Measurements from ENCODE around the gene ATP6V0E1.

The ATP6V0E1 gene

DNA sequence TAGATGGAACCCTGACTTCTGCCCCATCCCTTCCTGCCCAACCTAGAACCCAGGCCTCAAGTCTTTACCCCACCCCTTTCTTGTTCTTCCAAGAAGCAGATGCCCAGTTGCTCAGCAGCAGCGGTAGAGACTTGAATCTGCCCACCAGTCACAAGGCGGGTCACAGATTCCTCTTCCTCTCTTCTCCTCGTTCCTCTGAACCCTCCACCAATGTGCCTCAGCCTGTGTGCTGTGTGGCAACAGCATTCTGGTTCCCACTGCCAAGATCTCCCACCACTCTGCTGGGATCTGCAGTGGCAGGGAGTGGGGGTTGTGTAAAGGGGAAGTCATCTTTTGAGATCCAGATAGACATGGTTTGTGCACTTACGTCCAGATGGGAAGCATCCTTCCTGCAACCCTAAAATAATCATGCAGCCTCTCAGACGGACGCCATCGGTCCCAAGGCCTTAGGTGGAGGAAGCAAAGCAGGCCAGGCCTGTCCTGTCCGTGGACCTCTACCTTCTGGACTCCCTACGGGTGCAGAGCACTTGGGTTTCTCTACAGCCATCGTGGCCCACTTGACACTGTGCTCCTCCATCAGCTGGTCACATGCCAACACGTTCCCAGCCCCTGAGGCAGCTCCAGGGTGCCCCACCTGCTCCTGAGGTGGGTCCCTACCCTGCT, 32.1 kb upstream of the ATP6V0E1 start:
- Mint-ChIP-seq H3K27ac (peak overlapping the region in 2 of 3 experiments; percentile 53 to 68), H3K27me3 (ENCODE audit: low read depth) (no peaks in the 10 kb centered on the region), H3K9me3 (no peaks in the 10 kb centered on the region), H3K4me3 (peak overlapping the region in 2 of 3 experiments; percentile 26 to 61), H3K4me1 (peaks cover 43% of the 10 kb centered on the region), H3K36me3 (ENCODE audit: low read depth) (peaks cover 9% of the 10 kb centered on the region)
- TF ChIP-seq, protein P1, sequence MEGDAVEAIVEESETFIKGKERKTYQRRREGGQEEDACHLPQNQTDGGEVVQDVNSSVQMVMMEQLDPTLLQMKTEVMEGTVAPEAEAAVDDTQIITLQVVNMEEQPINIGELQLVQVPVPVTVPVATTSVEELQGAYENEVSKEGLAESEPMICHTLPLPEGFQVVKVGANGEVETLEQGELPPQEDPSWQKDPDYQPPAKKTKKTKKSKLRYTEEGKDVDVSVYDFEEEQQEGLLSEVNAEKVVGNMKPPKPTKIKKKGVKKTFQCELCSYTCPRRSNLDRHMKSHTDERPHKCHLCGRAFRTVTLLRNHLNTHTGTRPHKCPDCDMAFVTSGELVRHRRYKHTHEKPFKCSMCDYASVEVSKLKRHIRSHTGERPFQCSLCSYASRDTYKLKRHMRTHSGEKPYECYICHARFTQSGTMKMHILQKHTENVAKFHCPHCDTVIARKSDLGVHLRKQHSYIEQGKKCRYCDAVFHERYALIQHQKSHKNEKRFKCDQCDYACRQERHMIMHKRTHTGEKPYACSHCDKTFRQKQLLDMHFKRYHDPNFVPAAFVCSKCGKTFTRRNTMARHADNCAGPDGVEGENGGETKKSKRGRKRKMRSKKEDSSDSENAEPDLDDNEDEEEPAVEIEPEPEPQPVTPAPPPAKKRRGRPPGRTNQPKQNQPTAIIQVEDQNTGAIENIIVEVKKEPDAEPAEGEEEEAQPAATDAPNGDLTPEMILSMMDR (IDR thresholded peaks at IDR 0.05; ENCODE audit: unreplicated experiment in 3 of 3), result no peak

DNA sequence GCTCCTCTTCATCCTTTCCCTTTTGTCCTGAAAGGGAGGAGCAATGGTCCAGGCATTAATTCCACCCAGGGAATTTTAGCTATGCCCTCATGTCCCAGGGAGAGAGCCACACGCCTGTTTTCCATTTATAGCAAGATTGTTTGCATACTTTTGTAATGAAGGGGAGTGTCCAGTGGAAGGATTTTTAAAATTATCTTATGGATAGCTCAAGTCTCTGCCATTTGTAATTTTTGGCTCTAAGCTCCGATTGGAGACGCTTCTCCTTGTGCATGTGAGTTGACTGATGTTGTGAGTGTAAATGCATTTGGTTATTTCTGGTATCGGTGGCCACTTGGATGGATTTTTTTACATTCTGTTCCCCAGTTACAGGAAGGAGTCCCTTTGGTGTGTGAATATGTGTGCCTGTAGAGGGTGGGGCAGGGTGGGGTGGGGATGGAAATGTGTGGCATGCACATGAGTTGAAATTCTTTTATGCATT, 31.5 kb upstream of the ATP6V0E1 start:
- no peaks in the 10 kb centered on the region for H3K27me3 Mint-ChIP-seq (ENCODE audit: low read depth)
- no peaks in the 10 kb centered on the region for H3K9me3 Mint-ChIP-seq
- peak overlapping the region; percentile 45 to 68 (median 53) for H3K27ac Mint-ChIP-seq
- TF ChIP-seq, protein P1 (IDR thresholded peaks at IDR 0.05; ENCODE audit: unreplicated experiment in 3 of 3), result no peak
- H3K36me3 Mint-ChIP-seq (ENCODE audit: low read depth), result peaks cover 9% of the 10 kb centered on the region
- H3K4me3 Mint-ChIP-seq, result peak overlapping the region in 2 of 3 experiments; percentile 26 to 61
- H3K4me1 Mint-ChIP-seq, result peaks cover 43% of the 10 kb centered on the region

DNA sequence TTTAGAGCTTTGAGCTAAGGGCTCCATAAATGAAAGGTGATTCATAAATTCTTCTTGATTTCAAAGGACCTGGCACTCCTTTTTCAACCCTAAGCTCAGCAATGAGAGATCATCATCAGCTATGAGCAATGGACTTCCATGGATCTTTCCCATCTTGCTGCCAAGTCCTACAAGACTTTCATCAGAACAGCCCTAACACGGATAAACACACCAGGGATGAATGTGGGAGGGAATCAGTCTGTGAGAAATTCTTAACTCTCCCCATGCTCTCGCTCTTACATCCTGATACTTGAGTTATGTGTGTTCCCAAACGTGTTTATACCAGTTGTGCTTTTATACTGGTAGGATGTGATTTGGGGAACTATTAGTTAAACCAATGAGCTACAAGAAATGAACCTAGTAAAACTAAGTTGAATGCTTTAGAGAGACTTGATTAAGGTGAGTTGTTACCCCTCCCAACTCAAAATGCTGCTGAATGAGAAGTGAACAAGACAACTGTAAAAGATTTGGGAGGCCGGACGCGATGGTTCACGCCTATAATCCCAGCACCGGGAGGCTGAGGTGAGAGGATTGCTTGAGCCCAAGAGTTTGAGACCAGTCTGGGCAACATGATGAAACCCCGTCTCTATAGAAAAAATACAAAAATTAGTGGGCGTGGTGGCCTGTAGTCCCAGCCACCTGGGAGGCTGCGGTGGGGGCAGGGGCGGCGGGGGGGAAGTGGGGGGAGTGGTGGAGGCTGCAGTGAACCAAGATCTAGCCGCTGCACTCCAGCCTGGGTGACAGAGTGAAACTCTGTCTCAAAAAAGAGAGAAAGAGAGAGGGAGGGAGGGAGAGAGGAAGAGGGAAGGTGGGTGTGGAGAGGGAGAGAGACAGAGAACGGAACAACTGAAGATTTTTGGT, 29.5 kb upstream of the ATP6V0E1 start:
- Mint-ChIP-seq H3K4me1 (peaks cover 40% of the 10 kb centered on the region), H3K27ac (peak overlapping the region; percentile 9 to 61 (median 13)), H3K4me3 (peak overlapping the region in 2 of 3 experiments; percentile 22 to 38), H3K9me3 (no peaks in the 10 kb centered on the region), H3K36me3 (ENCODE audit: low read depth) (peaks cover 8% of the 10 kb centered on the region), H3K27me3 (ENCODE audit: low read depth) (no peaks in the 10 kb centered on the region)
- TF ChIP-seq, protein P1 (IDR thresholded peaks at IDR 0.05; ENCODE audit: unreplicated experiment in 3 of 3), result no peak

DNA sequence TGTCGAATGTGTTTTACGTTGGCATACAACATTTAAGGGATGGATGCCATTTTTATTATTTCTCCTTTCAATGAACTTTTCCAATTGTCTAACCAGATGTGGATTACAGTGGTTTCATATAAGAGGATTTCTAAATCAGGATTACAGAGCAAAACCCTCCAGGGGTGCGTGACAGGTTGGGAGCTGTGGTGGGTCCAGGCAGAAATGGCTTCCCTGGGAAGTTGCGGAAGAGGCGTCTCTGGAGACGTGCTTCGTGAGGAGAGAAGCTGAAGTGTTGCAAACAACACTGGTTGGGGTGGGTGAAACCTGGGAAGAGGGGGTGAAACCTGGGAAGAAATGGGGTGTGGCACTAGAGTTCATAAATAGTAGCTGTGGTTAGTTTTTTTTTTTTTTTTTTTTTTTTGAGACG, 28.8 kb upstream of the ATP6V0E1 start:
- Mint-ChIP-seq H3K4me3 (peak overlapping the region in 2 of 3 experiments; percentile 7 to 34), H3K4me1 (peaks cover 46% of the 10 kb centered on the region), H3K27ac (peak overlapping the region in 1 of 3 experiments; percentile 6), H3K9me3 (no peaks in the 10 kb centered on the region), H3K36me3 (ENCODE audit: low read depth) (peaks cover 5% of the 10 kb centered on the region), H3K27me3 (ENCODE audit: low read depth) (no peaks in the 10 kb centered on the region)
- TF ChIP-seq, protein P1 (IDR thresholded peaks at IDR 0.05; ENCODE audit: unreplicated experiment in 3 of 3), result no peak

DNA sequence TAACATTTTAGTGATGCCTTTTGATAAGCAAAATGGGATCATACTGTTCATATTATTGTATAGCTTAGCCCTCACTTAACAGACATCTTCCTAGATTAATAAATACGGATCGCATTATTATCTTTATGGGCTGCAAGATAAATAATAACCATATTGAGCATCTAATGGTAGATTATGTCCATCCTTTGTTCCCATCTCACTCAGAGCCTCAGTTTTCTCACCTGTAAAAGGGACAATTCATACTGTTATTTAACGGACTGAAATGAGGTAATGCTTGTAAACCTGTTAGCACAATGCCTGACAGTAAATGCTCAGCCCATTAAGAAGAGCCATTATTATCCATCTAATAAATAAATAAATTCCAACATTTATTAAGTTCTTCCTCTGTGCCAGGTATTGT, 27.3 kb upstream of the ATP6V0E1 start:
- Mint-ChIP-seq H3K4me1 (peaks cover 59% of the 10 kb centered on the region), H3K4me3 (peak overlapping the region in 1 of 3 experiments; percentile 26), H3K36me3 (ENCODE audit: low read depth) (peaks cover 4% of the 10 kb centered on the region), H3K27ac (no peak overlapping the region), H3K27me3 (ENCODE audit: low read depth) (no peaks in the 10 kb centered on the region), H3K9me3 (no peaks in the 10 kb centered on the region)
- TF ChIP-seq, protein P1 (IDR thresholded peaks at IDR 0.05; ENCODE audit: unreplicated experiment in 3 of 3), result no peak

Measured in nephron (organoid).